H1 (cell line): ENCODE results near the gene ELOVL6. TPM values are rescaled to one million over a fixed set of nuclear protein-coding genes. Genes with fewer than 3 reads are reported as not detected.

Experiments
- CTCF ChIA-PET: fragments of 300-600 bp; sonication (Branson Sonifier 250); formaldehyde crosslinking; loops from one replicate; lab custom pipeline; 2021; ENCODE audit not compliant: partially characterized antibody; lab: Charles Lee
- POLR2A ChIA-PET: fragments of 300-600 bp; sonication (Branson Sonifier 250); formaldehyde crosslinking; loops from one replicate; lab custom pipeline; 2021; ENCODE audit warnings: inconsistent platforms; ENCODE audit not compliant: partially characterized antibody; lab: Charles Lee
- DNase-seq, 2 experiments: peaks; one replicate each; pipeline versions ENCODE4 v3.0.0 to v3.0.0-alpha.2; 2010 to 2022; ENCODE audit warnings: low spot score in 2 of 2, low read depth in 1 of 2, mixed read lengths in 1 of 2
- FAIRE-seq: peaks from 2 replicates; lab custom pipeline; 2011; peaks lifted over from hg19 to GRCh38; lab: Jason Lieb, UNC
- H2AFZ ChIP-seq: 2 replicates; pipeline ENCODE4 v1.8.1; 2012; ENCODE audit warnings: low read length, inconsistent platforms
- H2AK5ac ChIP-seq: 2 replicates; pipeline ENCODE4 v1.6.1; 2013; ENCODE audit warnings: low read depth, low read length
- H2BK120ac ChIP-seq: replicated peaks from 2 replicates; pipeline ENCODE3; 2013; ENCODE audit warnings: low read depth, low read length, inconsistent platforms
- H2BK12ac ChIP-seq: 2 replicates; pipeline ENCODE4 v1.6.1; 2013; ENCODE audit warnings: low read depth, low read length
- H2BK15ac ChIP-seq: 2 replicates; pipeline ENCODE4 v1.6.1; 2013; ENCODE audit warnings: low read length
- H2BK20ac ChIP-seq: 2 replicates; pipeline ENCODE4 v1.6.1; 2013; ENCODE audit warnings: low read length
- H2BK5ac ChIP-seq: 2 replicates; pipeline ENCODE4 v1.6.1; 2013; ENCODE audit warnings: low read depth, low read length
- H3K14ac ChIP-seq: 2 replicates; pipeline ENCODE4 v1.6.1; 2013; ENCODE audit warnings: inconsistent platforms; ENCODE audit not compliant: insufficient read length
- H3K18ac ChIP-seq: 2 replicates; pipeline ENCODE4 v1.6.1; 2013; ENCODE audit warnings: low read length; ENCODE audit errors: extremely low read depth
- H3K23ac ChIP-seq: 2 replicates; pipeline ENCODE4 v1.6.1; 2013; ENCODE audit warnings: inconsistent platforms; ENCODE audit not compliant: insufficient read length
- H3K23me2 ChIP-seq: 2 replicates; pipeline ENCODE4 v1.6.1; 2013; ENCODE audit warnings: low read depth, low read length
- H3K27ac ChIP-seq: 2 replicates; pipeline ENCODE4 v1.6.1; 2011; ENCODE audit warnings: low read depth, low read length, inconsistent platforms
- H3K27me3 ChIP-seq, 4 experiments: replicated peaks in 1 of 4; 1 replicate in 1 of 4; 2 replicates in 3 of 4; pipeline versions ENCODE4 v1.6.1 to v1.8.1; 2011 to 2013; ENCODE audit warnings: low read length in 3 of 4, mild to moderate bottlenecking in 3 of 4, inconsistent platforms in 2 of 4, mixed read lengths in 2 of 4, moderate library complexity in 1 of 4; ENCODE audit not compliant: control insufficient read depth in 3 of 4, insufficient read depth in 3 of 4; ENCODE audit errors: extremely low read depth in 1 of 4
- H3K36me3 ChIP-seq, 4 experiments: 2 replicates each; pipeline versions ENCODE4 v1.6.1 to v1.8.1; 2011 to 2013; ENCODE audit warnings: mild to moderate bottlenecking in 4 of 4, low read length in 3 of 4, moderate library complexity in 2 of 4, control low read depth in 1 of 4, inconsistent platforms in 1 of 4; ENCODE audit not compliant: insufficient read depth in 4 of 4, control insufficient read depth in 2 of 4
- H3K4ac ChIP-seq: replicated peaks from 2 replicates; pipeline ENCODE3; 2013; ENCODE audit warnings: low read length, low read depth, mixed read lengths, inconsistent platforms; ENCODE audit not compliant: insufficient read length
- H3K4me1 ChIP-seq, 4 experiments: replicated peaks in 1 of 4; 1 replicate in 1 of 4; 2 replicates in 3 of 4; pipeline versions ENCODE4 v1.6.1 to v1.8.1; 2011 to 2013; ENCODE audit warnings: low read length in 3 of 4, inconsistent platforms in 2 of 4, mixed read lengths in 1 of 4; ENCODE audit not compliant: insufficient read depth in 4 of 4, control insufficient read depth in 3 of 4
- H3K4me2 ChIP-seq, 2 experiments: 2 replicates each; pipeline versions ENCODE4 v1.6.1 to v1.8.1; 2011 to 2013; ENCODE audit warnings: low read depth in 2 of 2, low read length in 2 of 2, control low read depth in 1 of 2, inconsistent platforms in 1 of 2, mild to moderate bottlenecking in 1 of 2; ENCODE audit not compliant: insufficient read depth in 1 of 2
- H3K4me3 ChIP-seq, 4 experiments: fragments of 200-600, 300-600 bp in 1 of 4; sonication (generic), shearing (Covaris generic), sonication (Bioruptor Twin) in 1 of 4; 2 replicates each; pipeline versions ENCODE4 v1.5.1 to v1.8.1; 2011 to 2016; ENCODE audit warnings: low read length in 4 of 4, low read depth in 3 of 4, control low read depth in 2 of 4, inconsistent platforms in 2 of 4, mild to moderate bottlenecking in 2 of 4, mixed read lengths in 1 of 4, moderate library complexity in 1 of 4; ENCODE audit not compliant: insufficient read depth in 2 of 4; ENCODE audit errors: extremely low read depth in 1 of 4
- H3K56ac ChIP-seq: replicated peaks from 2 replicates; pipeline ENCODE3; 2013; ENCODE audit warnings: low read depth, mild to moderate bottlenecking, mixed read lengths, low read length, inconsistent platforms; ENCODE audit not compliant: insufficient read length
- H3K79me1 ChIP-seq: 2 replicates; pipeline ENCODE4 v1.6.1; 2013; ENCODE audit warnings: low read depth, low read length, control low read depth
- H3K79me2 ChIP-seq, 2 experiments: 2 replicates each; pipeline versions ENCODE4 v1.6.1 to v1.8.1; 2012 to 2013; ENCODE audit warnings: low read length in 2 of 2, mild to moderate bottlenecking in 2 of 2, inconsistent platforms in 1 of 2; ENCODE audit not compliant: insufficient read depth in 2 of 2, control insufficient read depth in 1 of 2
- H3K9ac ChIP-seq, 4 experiments: replicated peaks in 1 of 4; 1 replicate in 1 of 4; 2 replicates in 3 of 4; pipeline versions ENCODE4 v1.6.1 to v1.8.1; 2011 to 2013; ENCODE audit warnings: low read depth in 3 of 4, low read length in 3 of 4, control low read depth in 2 of 4, mild to moderate bottlenecking in 2 of 4, moderate library complexity in 2 of 4, inconsistent platforms in 1 of 4; ENCODE audit errors: extremely low read depth in 1 of 4
- H3K9me3 ChIP-seq, 2 experiments: 2 replicates each; pipeline versions ENCODE4 v1.6.1 to v1.8.1; 2012 to 2013; ENCODE audit warnings: mild to moderate bottlenecking in 2 of 2, moderate library complexity in 2 of 2, control low read depth in 1 of 2, inconsistent platforms in 1 of 2, low read depth in 1 of 2, low read length in 1 of 2, mixed read lengths in 1 of 2; ENCODE audit not compliant: insufficient read depth in 2 of 2
- H4K20me1 ChIP-seq, 2 experiments: replicated peaks in 1 of 2; 2 replicates each; pipeline versions ENCODE3 to v1.8.1; 2011 to 2013; ENCODE audit warnings: inconsistent platforms in 2 of 2, low read length in 2 of 2, mild to moderate bottlenecking in 1 of 2; ENCODE audit not compliant: insufficient read depth in 2 of 2, control insufficient read depth in 1 of 2
- H4K5ac ChIP-seq: 2 replicates; pipeline ENCODE4 v1.6.1; 2013; ENCODE audit warnings: low read length, low read depth, mixed read lengths, inconsistent platforms; ENCODE audit not compliant: insufficient read length
- H4K8ac ChIP-seq: 2 replicates; pipeline ENCODE4 v1.8.0; 2013; ENCODE audit warnings: mild to moderate bottlenecking, moderate library complexity, low read length, inconsistent platforms; ENCODE audit not compliant: insufficient read depth; ENCODE audit errors: extremely low read depth
- H4K91ac ChIP-seq: replicated peaks from 2 replicates; pipeline ENCODE3; 2013; ENCODE audit warnings: low read length, mixed read lengths, inconsistent platforms; ENCODE audit not compliant: insufficient read length
- ASH2L ChIP-seq: fragments of 200-600, 300-600 bp; sonication (generic); IDR thresholded peaks from one replicate; pipeline ENCODE4 v1.7.1; 2017; ENCODE audit warnings: low read length
- CBX5 ChIP-seq: fragments of 300-800, 300-1000 bp; sonication (generic); IDR thresholded peaks from 2 replicates; pipeline ENCODE4 v1.7.1; 2016; ENCODE audit warnings: antibody characterized with exemption, low read length, low read depth
- EGR1 ChIP-seq: IDR thresholded peaks from 2 replicates; pipeline ENCODE4 v1.6.1; 2011; ENCODE audit warnings: low read depth, low read length, borderline replicate concordance
- GTF2F1 ChIP-seq: IDR thresholded peaks from 2 replicates; pipeline ENCODE4 v1.6.1; 2012; ENCODE audit warnings: low read depth, low read length, improper control_type of control experiment, borderline replicate concordance
- MAFK ChIP-seq: IDR thresholded peaks from 2 replicates; pipeline ENCODE4 v1.6.1; 2012; ENCODE audit warnings: low read depth, mild to moderate bottlenecking, improper control_type of control experiment, low read length
- NANOG ChIP-seq: IDR thresholded peaks from 2 replicates; pipeline ENCODE4 v1.6.1; 2011; ENCODE audit warnings: low read length, low read depth, mild to moderate bottlenecking, inconsistent platforms; ENCODE audit not compliant: insufficient read depth, poor library complexity, severe bottlenecking
- POLR2A ChIP-seq, 2 experiments: IDR thresholded peaks; 1 replicate in 1 of 2; 2 replicates in 1 of 2; pipeline ENCODE4 v1.6.1; 2011; ENCODE audit warnings: low read depth in 2 of 2, low read length in 2 of 2, mild to moderate bottlenecking in 2 of 2; ENCODE audit errors: control extremely low read depth in 1 of 2
- POLR2AphosphoS5 ChIP-seq: IDR thresholded peaks from 2 replicates; pipeline ENCODE4 v1.6.1; 2011; ENCODE audit warnings: low read depth, low read length
- RNF2 ChIP-seq: fragments of 200-900, 300-1000 bp; sonication (generic); IDR thresholded peaks from 2 replicates; pipeline ENCODE4 v1.7.1; 2016; ENCODE audit warnings: borderline replicate concordance, low read depth, mild to moderate bottlenecking, antibody characterized with exemption, low read length; ENCODE audit not compliant: poor library complexity, severe bottlenecking; ENCODE audit errors: missing control alignments
- SP2 ChIP-seq: IDR thresholded peaks from 2 replicates; pipeline ENCODE4 v1.6.1; 2012; ENCODE audit warnings: mild to moderate bottlenecking, low read length, inconsistent platforms
- TEAD4 ChIP-seq: IDR thresholded peaks from 2 replicates; pipeline ENCODE4 v1.6.1; 2012; ENCODE audit warnings: low read depth, low read length, inconsistent platforms, mixed read lengths
- WGBS, 2 experiments: shearing (Covaris generic) in 1 of 2; methylation state at CpG; one replicate each; pipeline versions ENCODE4 v1.1.6 to v1.1.7; 2013 to 2015; ENCODE audit warnings: low lambda C conversion rate in 2 of 2, mixed read lengths in 2 of 2, inconsistent platforms in 1 of 2, low coverage in 1 of 2, missing lambda C conversion rate in 1 of 2; ENCODE audit not compliant: insufficient replicate concordance in 2 of 2, insufficient coverage in 1 of 2, insufficient read length in 1 of 2; ENCODE audit errors: extremely low coverage in 1 of 2, missing lambda C conversion rate in 1 of 2; 5-methylcytosine and 5-hydroxymethylcytosine counted together
- polyA plus RNA-seq, 7 experiments: library from polyadenylated mRNA; depleted of rRNA in 3 of 7; stranded (reverse) in 5 of 7; unstranded in 2 of 7; fragments of >200 nt in 5 of 7; fragments of 200-250 nt in 2 of 7; gene quantifications; 1 replicate in 5 of 7; 2 replicates in 1 of 7; 4 replicates in 1 of 7; pipeline versions ENCODE4 v1.2.1 to v1.2.3, GENCODE V29; 2011 to 2013; ENCODE audit warnings: missing spikeins in 2 of 7, mixed read lengths in 2 of 7
- total RNA-seq: library from RNA; stranded (reverse); fragmentation: NEBNext Ultra II Directional; extraction: Animal tissue kit (Norgen Biotek cat#: 25700); gene quantifications from 2 replicates; pipeline ENCODE4 v1.2.1, GENCODE V29; 2021

ELOVL6 gene
- total and polyA plus RNA-seq, 2 of the 8 experiments (the other 6 are each of a cell fraction or from before 2014, with no cell fraction given): 27.8 to 86.6 TPM

DNA sequence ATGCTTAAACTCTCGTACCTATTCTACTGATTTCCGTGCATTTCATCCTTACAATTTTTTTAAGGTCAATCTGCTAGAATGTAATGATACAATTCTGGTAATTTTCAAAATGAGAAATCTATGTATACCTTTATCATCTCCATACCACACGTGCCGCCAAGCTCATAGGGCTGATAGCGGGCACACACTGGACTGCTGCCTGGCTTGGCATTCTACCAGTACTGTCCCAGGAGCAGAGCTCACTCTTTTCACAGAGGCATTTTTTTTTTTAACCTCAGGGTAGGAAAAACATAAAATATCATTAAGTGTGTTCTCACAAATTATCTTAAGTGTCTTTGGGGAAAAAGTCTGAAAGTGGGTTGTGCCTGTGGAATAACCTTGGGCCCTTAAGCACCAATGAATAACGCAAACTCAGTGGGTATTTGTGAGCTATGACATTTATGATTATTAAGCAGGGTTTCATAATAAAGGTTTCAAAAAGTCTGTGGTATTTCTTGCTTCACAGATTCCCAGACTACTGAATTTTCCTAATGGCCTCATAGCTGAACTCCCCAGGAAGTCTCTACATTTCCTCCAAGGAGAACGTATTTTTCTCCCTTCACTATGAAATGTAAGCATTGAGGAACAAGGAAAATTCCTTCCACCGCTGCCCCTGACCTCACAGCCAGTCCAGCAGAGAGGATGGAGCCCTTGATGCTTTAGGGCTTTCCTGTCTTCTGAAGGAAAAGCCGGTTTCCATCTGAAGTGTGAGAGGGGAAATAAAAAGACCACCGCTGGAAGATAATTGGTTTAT lies 125.2 kb downstream of the ELOVL6 start:
- Histone ChIP-seq H3K14ac (no peak overlapping the region), H4K8ac (no peak overlapping the region), H4K5ac (no peak overlapping the region), H3K23me2 (no peaks in the 10 kb centered on the region), H2BK20ac (no peak overlapping the region), H3K9ac (no peak overlapping the region), H4K91ac (no peak overlapping the region), H3K4me3 (no peak overlapping the region)
- TF ChIP-seq RNF2 (no peak), CBX5 (no peak), SP2 (no peak), POLR2AphosphoS5 (no peak), GTF2F1 (no peak), TEAD4 (no peak), MAFK (no peak), ASH2L (no peak), EGR1 (no peak), POLR2A (IDR thresholded peaks at IDR 0.05; ENCODE audit: control extremely low read depth in 1 of 2, low read depth in 2 of 2, low read length in 2 of 2) (no peak), NANOG (no peak)
- TF ChIP-seq, all 59 proteins: peak for 0
- no peak overlapping the region for H2BK5ac ChIP-seq
- H3K4ac ChIP-seq: no peak overlapping the region
- no peak for FAIRE-seq
- ChIA-PET CTCF (interaction anchor here (1.0 to 1.8 kb wide), 3 partner anchors 22 to 67 kb away, joined by 5 to 12 read pairs (median 8); no protein-coding TSS in a partner anchor), POLR2A (no interaction called here)
- peaks cover 0 to 2% (median 0%) of the 10 kb centered on the region in 4 experiments; a peak in 3 of 8 replicates for H3K36me3 ChIP-seq
- no peak overlapping the region for H2BK12ac ChIP-seq
- 91% methylated on average over 10 of the region's 10 CpGs; no CpG with 5 or more reads in 1 of the 2 experiments for WGBS, 2 experiments
- H2BK120ac ChIP-seq: no peak overlapping the region
- no peak for DNase-seq
- H2AFZ ChIP-seq: no peak overlapping the region
- H3K79me2 ChIP-seq: peaks cover 0 to 20% of the 10 kb centered on the region in 2 experiments; a peak in 2 of 4 replicates
- peaks cover 0 to 5% of the 10 kb centered on the region in 2 experiments; a peak in 1 of 4 replicates for H3K9me3 ChIP-seq
- H2AK5ac ChIP-seq: no peak overlapping the region
- H3K79me1 ChIP-seq: no peaks in the 10 kb centered on the region
- H4K20me1 ChIP-seq: no peaks in the 10 kb centered on the region
- no peak overlapping the region for H3K18ac ChIP-seq
- no peak overlapping the region for H3K56ac ChIP-seq
- no peaks in the 10 kb centered on the region for H3K27me3 ChIP-seq
- no peak overlapping the region for H2BK15ac ChIP-seq
- H3K27ac ChIP-seq: no peak overlapping the region
- no peak overlapping the region for H3K4me2 ChIP-seq
- no peak overlapping the region for H3K23ac ChIP-seq
- peaks cover 0 to 7% (median 1%) of the 10 kb centered on the region in 4 experiments; a peak in 1 of 7 replicates for H3K4me1 ChIP-seq
